PC-3 (cell line): ENCODE results near the gene SYNJ1. TPM values are rescaled to one million over a fixed set of nuclear protein-coding genes. Genes with fewer than 3 reads are reported as not detected.

Experiments
- ATAC-seq: fragments of 200-7000 bp; cut with Tn5 transposase; 2 replicates; pipeline ENCODE4 v1.9.1; 2020; ENCODE audit warnings: mild to moderate bottlenecking, moderate library complexity
- BruUV-seq: library from RNA; stranded (reverse); fragments of 400-500 nt; replicated peaks from 2 replicates; lab custom pipeline; 2021; lab: Mats Ljungman, UMichigan
- CTCF ChIA-PET: fragments of 300-600 bp; sonication (Branson Sonifier 250); formaldehyde crosslinking; loops from one replicate; lab custom pipeline; 2022; ENCODE audit warnings: antibody characterized with exemption; lab: Charles Lee
- POLR2A ChIA-PET: fragments of 300-600 bp; sonication (Branson Sonifier 250); formaldehyde crosslinking; loops from one replicate; lab custom pipeline; 2022; ENCODE audit warnings: antibody characterized with exemption; ENCODE audit not compliant: unreplicated experiment; lab: Charles Lee
- DNase-seq: peaks from one replicate; pipeline ENCODE4 v3.0.0-alpha.2; 2015
- H2AFZ ChIP-seq: fragments of 300-600 bp; sonication (generic); 2 replicates; pipeline ENCODE4 v1.6.0; 2016; ENCODE audit warnings: antibody characterized with exemption, low read length
- H3F3A ChIP-seq: fragments of 300-600 bp; sonication (generic); one replicate; pipeline ENCODE4 v1.6.0; 2017; ENCODE audit warnings: antibody characterized with exemption, low read length, control low read depth, mild to moderate bottlenecking; ENCODE audit not compliant: unreplicated experiment
- H3K27ac ChIP-seq: fragments of 300-600 bp; sonication (generic); 2 replicates; pipeline ENCODE4 v1.5.1; 2016; ENCODE audit warnings: mild to moderate bottlenecking, low read length
- H3K27me3 ChIP-seq: fragments of 300-600 bp; sonication (generic); 2 replicates; pipeline ENCODE4 v1.6.1; 2016; ENCODE audit warnings: low read length, mixed read lengths
- H3K36me3 ChIP-seq: fragments of 300-600 bp; sonication (generic); 2 replicates; pipeline ENCODE4 v1.6.1; 2016; ENCODE audit warnings: low read depth, mixed run types, low read length, mixed read lengths
- H3K4me1 ChIP-seq: fragments of 300-600 bp; sonication (generic); 2 replicates; pipeline ENCODE4 v1.5.1; 2016; ENCODE audit warnings: low read length; ENCODE audit not compliant: insufficient read depth
- H3K4me2 ChIP-seq: fragments of 300-600 bp; sonication (generic); 2 replicates; pipeline ENCODE4 v1.6.0; 2016; ENCODE audit warnings: low read length
- H3K4me3 ChIP-seq: fragments of 300-600 bp; sonication (generic); 2 replicates; pipeline ENCODE4 v1.5.1; 2016; ENCODE audit warnings: mild to moderate bottlenecking, low read length, mixed read lengths
- H3K79me2 ChIP-seq: fragments of 300-600 bp; sonication (generic); 2 replicates; pipeline ENCODE4 v1.6.1; 2017; ENCODE audit warnings: low read length, mixed read lengths
- H3K9ac ChIP-seq: fragments of 300-600 bp; sonication (generic); 2 replicates; pipeline ENCODE4 v1.6.0; 2016; ENCODE audit warnings: mild to moderate bottlenecking, low read length
- H3K9me2 ChIP-seq: fragments of 300-600 bp; sonication (generic); replicated peaks from 2 replicates; pipeline ENCODE4 v1.6.1; 2016; ENCODE audit warnings: mixed run types, low read length, mixed read lengths
- H3K9me3 ChIP-seq: fragments of 300-600 bp; sonication (generic); 2 replicates; pipeline ENCODE4 v1.6.1; 2016; ENCODE audit warnings: low read length, mixed read lengths
- H4K20me1 ChIP-seq: fragments of 300-600 bp; sonication (generic); 2 replicates; pipeline ENCODE4 v1.6.1; 2016; ENCODE audit warnings: low read length, mixed read lengths
- EZH2 ChIP-seq: fragments of 300-600 bp; sonication (generic); IDR thresholded peaks from one replicate; pipeline ENCODE4 v1.6.1; 2017; ENCODE audit warnings: antibody characterized with exemption, mild to moderate bottlenecking, low read length; ENCODE audit not compliant: unreplicated experiment
- EZH2phosphoT487 ChIP-seq: fragments of 300-600 bp; sonication (generic); IDR thresholded peaks from 2 replicates; pipeline ENCODE4 v1.6.1; 2018; ENCODE audit warnings: mild to moderate bottlenecking, antibody characterized with exemption, low read length, borderline replicate concordance
- intact Hi-C: fragments of 100-400 bp; cut with micrococcal nuclease; formaldehyde crosslinking; loops from 2 replicates; pipeline ENCODE4 v1.9.0; 2023
- total RNA-seq: library from RNA; depleted of rRNA; stranded (reverse); fragments of >200 nt; gene quantifications from 2 replicates; pipeline ENCODE4 v1.2.3, GENCODE V29; 2014
- TF ChIP-seq, protein P1 (sequence below): fragments of 300-600 bp; sonication (generic); conservative IDR thresholded peaks from 2 replicates; pipeline ENCODE4 v1.5.1; 2017; ENCODE audit warnings: antibody characterized with exemption, low read depth, mild to moderate bottlenecking, low read length

SYNJ1 gene
- total RNA-seq, 1 experiment from 2014 or later: 7.0 TPM

DNA sequence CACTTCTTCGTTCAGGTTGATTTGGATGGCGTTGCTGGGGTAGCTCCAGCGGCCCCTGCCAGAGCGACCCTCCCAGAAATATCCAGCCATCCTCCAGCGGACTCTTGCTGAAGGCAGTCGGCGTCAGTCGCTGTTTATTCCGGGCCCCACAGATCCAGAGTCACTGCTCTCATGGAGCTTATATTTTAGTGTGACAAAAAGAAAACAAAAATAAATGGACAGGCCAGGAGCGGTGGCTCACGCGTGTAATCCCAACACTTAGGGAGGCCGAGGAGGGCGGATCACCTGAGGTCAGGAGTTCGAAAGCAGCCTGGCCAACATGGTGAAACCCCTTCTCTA lies 114.8 kb downstream of the SYNJ1 start:
- intact Hi-C loops: no loop called here
- H2AFZ ChIP-seq: peak overlapping the region; percentile 93
- peak overlapping the region; percentile 87 for H3K4me2 ChIP-seq
- DNase-seq (no peak), ATAC-seq (peak; percentile 5; the same call in 1 of the 2 replicates)
- ChIA-PET CTCF (interaction anchor here (0.6 to 0.8 kb wide), 2 partner anchors 12 to 107 kb away, joined by 3 to 5 read pairs; no protein-coding TSS in a partner anchor), POLR2A (no interaction called here)
- H3K9me2 ChIP-seq: no peaks in the 10 kb centered on the region
- TF ChIP-seq, protein P1, sequence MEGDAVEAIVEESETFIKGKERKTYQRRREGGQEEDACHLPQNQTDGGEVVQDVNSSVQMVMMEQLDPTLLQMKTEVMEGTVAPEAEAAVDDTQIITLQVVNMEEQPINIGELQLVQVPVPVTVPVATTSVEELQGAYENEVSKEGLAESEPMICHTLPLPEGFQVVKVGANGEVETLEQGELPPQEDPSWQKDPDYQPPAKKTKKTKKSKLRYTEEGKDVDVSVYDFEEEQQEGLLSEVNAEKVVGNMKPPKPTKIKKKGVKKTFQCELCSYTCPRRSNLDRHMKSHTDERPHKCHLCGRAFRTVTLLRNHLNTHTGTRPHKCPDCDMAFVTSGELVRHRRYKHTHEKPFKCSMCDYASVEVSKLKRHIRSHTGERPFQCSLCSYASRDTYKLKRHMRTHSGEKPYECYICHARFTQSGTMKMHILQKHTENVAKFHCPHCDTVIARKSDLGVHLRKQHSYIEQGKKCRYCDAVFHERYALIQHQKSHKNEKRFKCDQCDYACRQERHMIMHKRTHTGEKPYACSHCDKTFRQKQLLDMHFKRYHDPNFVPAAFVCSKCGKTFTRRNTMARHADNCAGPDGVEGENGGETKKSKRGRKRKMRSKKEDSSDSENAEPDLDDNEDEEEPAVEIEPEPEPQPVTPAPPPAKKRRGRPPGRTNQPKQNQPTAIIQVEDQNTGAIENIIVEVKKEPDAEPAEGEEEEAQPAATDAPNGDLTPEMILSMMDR: no peak
- TF ChIP-seq EZH2: no peak
- TF ChIP-seq EZH2phosphoT487: no peak
- peaks cover 12% of the 10 kb centered on the region for H3K36me3 ChIP-seq
- no peaks in the 10 kb centered on the region for H4K20me1 ChIP-seq
- no peaks in the 10 kb centered on the region for H3F3A ChIP-seq
- no peaks in the 10 kb centered on the region for H3K9me3 ChIP-seq
- peak overlapping the region; percentile 88 for H3K27ac ChIP-seq
- H3K27me3 ChIP-seq: no peaks in the 10 kb centered on the region
- H3K9ac ChIP-seq: peak overlapping the region; percentile 88
- peaks cover 5% of the 10 kb centered on the region; the same call in 1 of the 2 replicates for H3K4me1 ChIP-seq
- H3K79me2 ChIP-seq: peaks cover 24% of the 10 kb centered on the region
- TSS peak; percentile 96 for BruUV-seq
- peak overlapping the region; percentile 97 for H3K4me3 ChIP-seq

DNA sequence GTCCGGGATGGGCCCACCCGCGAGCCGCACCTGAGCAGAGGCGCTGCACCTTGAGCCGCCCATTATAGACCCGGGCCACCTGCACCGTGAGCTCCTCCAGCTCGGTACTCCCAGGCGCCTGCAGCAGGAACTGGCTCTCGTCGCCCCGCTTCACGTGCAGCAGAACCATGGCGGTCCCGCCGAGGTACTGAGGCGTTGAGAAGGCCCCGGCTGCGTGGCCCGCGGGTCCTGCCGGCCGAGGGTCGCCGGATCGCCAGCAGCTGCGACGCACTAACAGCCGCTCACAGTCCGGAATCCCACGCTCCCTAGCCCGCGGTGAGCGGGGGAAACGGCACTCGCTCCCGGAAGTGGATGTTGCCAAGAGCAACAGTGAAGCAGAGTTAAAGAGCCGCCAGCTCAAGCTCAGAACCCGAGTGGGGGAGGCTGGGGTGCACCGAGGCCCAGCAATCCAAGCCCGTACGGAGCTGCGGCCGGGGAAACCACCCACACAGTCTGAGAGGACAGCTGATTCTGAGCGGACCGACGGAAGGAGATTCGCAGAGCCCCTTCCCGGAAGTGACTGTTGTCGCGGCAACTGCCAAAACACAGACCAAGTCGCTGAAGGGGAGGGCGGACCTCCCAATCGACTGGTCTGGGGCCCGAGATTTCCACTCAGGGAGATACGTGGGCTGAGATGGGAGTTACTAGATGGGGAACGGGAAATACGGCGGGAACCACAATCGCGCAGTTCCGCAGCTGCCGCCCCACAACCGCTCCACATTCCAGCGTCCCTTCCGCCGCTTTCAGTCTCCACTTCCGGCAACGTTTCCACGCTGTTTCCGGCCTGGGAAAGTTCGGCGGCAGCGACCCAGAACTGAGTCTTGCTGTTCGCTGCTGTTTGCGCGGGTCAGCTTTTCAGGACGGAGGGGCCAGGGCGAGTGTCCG lies 115.5 kb downstream of the SYNJ1 start, which contains the start of gene CFAP298:
CFAP298 (minus strand) TSS at position 303 of the 924 bp plus-strand sequence; CDS start at position 169, 134 bp downstream.
- H3K9me2 ChIP-seq: no peaks in the 10 kb centered on the region
- ChIA-PET CTCF (interaction anchor here (0.6 to 0.8 kb wide), 2 partner anchors 11 to 106 kb away, joined by 3 to 5 read pairs; no protein-coding TSS in a partner anchor), POLR2A (interaction anchor here (0.6 to 0.8 kb wide), 4 partner anchors 84 to 827 kb away, joined by 4 to 11 read pairs (median 8); partner anchors contain the start of genes PAXBP1 and SYNJ1)
- H2AFZ ChIP-seq: peak within 1 kb of the TSS; percentile 93
- no peaks in the 10 kb centered on the region for H3F3A ChIP-seq
- DNase-seq (peak; percentile 89), ATAC-seq (peak; percentile 89)
- no peaks in the 10 kb centered on the region for H4K20me1 ChIP-seq
- intact Hi-C loops: no loop called here
- peaks cover 24% of the 10 kb centered on the region for H3K79me2 ChIP-seq
- no peaks in the 10 kb centered on the region for H3K27me3 ChIP-seq
- H3K4me3 ChIP-seq: peak within 1 kb of the TSS; percentile 97
- no peaks in the 10 kb centered on the region for H3K9me3 ChIP-seq
- H3K36me3 ChIP-seq: peaks cover 18% of the 10 kb centered on the region
- H3K9ac ChIP-seq: peak within 1 kb of the TSS; percentile 88
- H3K27ac ChIP-seq: peak within 1 kb of the TSS; percentile 88
- H3K4me1 ChIP-seq: peaks cover 5% of the 10 kb centered on the region; the same call in 1 of the 2 replicates
- no TSS peak for BruUV-seq
- H3K4me2 ChIP-seq: peak within 1 kb of the TSS; percentile 87
- no peak for TF ChIP-seq EZH2phosphoT487
- TF ChIP-seq EZH2: no peak
- TF ChIP-seq, protein P1: no peak
